Right kidney (tissue), 1 donor: ENCODE data around the gene ZFYVE28.
"Not testable (repeated sequence)": the region's sequence is repeated elsewhere in the genome, so short reads cannot be mapped to it uniquely, and the experiment has no call there.

Source experiments
- DNase-seq: peaks from one replicate; pipeline ENCODE4 v3.0.0-alpha.2; 2016

Gene ZFYVE28

DNA sequence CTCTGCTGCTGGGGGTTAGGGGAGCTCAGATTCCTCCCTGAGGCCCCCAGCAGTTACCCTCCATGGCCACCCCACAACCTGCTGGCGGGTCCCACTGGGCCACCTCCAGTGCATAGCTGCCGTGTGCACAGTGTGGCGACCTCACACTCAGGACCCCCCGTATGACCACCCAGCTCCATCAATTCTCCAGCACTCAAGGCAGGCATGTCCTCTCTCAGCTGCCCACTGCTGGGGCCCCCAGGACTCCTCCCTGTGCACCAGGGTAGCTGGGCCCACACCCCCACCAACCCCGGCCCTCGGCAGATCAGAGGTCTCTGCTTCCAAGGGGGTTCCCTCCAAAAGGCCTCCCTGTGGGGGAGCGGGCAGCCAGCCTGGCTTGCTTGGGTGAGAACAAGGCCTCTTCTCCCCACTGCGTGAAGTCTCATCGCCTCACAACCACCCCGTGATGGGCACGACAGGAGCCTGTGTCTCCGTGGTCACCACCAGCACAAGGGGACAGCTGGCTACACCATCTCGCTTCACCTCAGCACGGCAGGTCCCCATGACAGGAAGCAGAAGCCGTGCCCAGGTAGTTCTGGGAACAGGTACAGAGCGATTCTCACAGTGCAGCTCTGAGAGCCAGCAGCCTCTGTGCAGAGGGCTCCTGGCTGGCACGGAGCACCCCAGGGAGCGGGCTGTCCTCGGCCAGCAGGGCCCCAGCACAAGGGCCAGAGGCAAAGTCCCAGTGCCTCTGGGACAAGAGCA, 171.9 kb downstream of the ZFYVE28 start:
- DNase-seq = no peak

DNA sequence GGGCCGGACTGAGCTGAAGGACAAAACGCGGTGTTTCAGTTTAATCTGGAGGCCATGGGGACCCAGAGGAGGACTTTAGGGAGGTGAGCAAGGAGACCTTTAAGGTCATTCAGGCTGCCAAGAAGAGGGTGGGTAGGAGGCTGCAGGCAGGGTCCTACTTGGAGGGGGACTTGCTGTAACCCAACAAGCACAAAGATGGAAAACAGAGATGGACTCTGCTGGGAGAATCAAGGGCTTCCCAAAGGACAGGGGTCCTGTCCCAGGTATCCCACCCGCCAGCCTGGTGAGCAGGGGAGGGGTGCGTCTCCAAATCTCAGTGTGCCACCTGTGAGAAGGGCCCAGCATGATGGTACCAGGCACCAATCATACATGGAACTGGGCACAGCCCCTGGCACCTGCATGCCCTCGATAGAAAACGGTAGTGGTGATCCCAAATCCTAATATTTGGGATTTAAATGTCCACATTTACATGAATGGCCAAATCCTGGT, 172.6 kb downstream of the ZFYVE28 start:
- no peak for DNase-seq

DNA sequence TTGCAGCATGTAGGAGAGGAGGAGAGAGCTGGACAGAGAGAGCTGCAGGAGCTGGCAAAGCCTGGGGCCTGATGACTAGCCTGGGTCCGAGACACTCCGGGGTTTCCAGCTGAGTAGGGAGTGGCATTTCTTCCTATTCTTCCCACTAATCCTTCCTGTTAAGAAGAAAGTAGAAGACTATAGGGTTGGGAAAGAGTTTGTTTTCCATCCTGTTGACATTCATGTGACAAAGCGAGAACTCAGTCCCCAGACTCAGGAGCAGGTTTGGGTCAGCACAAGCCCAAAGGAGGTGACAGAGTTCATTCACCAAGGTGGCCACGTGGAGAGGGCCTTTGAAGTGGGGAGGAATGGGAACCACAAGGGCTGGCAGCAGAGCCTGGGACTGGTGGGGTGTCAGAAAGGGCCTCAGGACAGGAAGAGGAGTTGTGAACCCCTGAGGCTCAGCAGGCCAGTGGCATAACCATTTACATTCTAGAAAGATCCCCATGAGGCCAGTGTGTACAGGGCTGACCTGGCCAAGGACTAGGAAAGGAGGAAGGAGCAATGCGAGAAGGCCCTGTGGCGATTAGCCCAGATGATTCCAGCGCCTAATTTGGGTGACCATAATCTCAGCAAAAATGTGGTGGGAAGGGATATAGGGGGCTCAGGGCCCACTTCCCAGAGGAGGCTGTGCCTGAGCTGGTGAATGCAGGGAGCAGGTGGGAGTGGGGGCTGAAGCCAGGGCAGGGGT, 173.2 kb downstream of the ZFYVE28 start:
- DNase-seq = no peak

- peak; percentile 32 for DNase-seq
These were observed 174.6 kb downstream of the ZFYVE28 start for GRCh38 chr4:2243681-2244380.

- DNase-seq = peak; percentile 93
These were observed 176.8 kb downstream of the ZFYVE28 start, which contains the start of the genes HAUS3 and POLN for GRCh38 chr4:2241410-2242353. TSS of gene HAUS3 (minus strand) at chr4:2242121. CDS start at chr4:2240946, 1,175 bp downstream. TSS of gene POLN (minus strand) at chr4:2242121. CDS start at chr4:2229231, 12,890 bp downstream.

DNA sequence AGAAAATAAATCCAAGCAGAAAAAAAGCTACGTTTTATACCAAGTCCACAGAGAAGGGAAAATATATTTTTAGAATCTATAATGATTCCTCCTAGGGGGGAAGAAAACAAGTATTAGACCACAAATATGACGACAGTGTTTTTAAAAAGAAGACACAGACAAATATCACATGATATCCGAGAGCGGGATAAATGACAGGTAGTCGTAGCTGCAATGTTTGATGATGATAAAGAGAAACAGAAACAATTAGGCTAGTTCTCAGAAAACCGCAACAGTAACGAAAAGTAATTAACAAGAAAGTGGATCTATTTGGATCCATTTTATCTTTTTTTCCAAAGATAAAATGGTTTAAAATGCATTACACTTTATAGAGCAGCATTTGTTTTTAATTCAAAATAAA, 177.4 kb downstream of the ZFYVE28 start:
- no peak for DNase-seq

DNA sequence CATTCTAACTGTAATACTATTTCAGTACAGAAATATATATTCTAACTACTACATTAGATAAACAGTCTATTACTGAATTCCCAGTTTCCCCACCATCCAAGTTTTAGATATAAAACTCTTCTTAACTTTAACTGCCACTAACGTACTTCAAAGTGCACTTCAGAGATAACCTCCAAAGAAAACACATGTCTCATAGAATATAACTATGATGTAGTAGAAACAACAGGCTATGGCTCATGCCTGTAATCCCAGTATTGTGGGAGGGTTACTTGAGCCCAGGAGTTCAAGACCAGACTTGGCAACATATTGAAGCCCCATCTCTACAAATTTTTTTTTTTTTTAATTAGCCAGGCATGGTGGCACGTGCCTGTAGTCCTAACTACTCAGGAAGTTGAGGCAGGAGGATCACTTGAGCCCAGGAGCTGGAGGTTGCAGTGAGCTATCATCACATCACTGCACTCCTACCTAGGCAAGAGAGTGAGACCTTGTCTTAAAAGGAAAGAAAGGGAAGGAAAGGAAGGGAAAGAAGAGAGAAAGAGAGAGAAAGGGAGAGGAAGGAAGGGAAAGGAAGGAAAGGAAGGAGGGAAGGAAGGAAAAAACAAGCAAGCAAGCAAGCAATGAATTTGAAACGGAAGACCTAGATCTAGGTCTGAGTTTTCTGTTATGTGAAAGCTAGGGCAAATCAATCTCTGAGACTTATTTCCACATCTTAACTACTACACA, 181.3 kb downstream of the ZFYVE28 start:
- no peak for DNase-seq

GRCh38 chr4:2231082-2231481, 187.4 kb downstream of the ZFYVE28 start:
- DNase-seq = no peak

- DNase-seq = no peak
These were observed 192.2 kb downstream of the ZFYVE28 start for GRCh38 chr4:2226261-2226660.

GRCh38 chr4:2222838-2223237, 195.6 kb downstream of the ZFYVE28 start:
- DNase-seq = peak; percentile 2

DNA sequence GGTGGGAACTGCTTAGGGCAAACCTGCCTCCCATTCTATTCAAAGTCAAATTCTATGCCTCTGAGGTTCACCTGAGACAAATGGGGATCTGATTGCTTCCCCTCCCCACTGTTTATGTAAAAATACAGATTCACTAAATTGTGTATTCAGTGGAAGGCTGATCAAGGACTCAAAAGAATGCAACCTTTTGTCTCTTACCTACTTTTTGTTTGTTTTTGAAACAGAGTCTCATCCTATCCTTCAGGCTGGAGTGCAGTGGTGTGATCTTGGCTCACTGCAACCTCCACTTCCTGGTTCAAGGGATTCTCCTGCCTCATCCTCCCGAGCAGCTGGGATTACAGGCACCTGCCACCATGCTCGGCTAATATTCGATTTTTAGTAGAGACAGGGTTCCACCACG, 197.1 kb downstream of the ZFYVE28 start:
- not testable (repeated sequence) for DNase-seq

GRCh38 chr4:2220016-2220630, 198.3 kb downstream of the ZFYVE28 start:
- DNase-seq = peak; percentile 40
